RWPE1 (cell line): ENCODE results near the gene NFIX.

Experiments used
- CTCF ChIA-PET: fragments of 350-600 bp; sonication (Branson Sonifier 250); formaldehyde crosslinking; extraction: SDS; loops from one replicate; lab custom pipeline; 2021; lab: Yijun Ruan, JAX
- POLR2A ChIA-PET: fragments of 400-600 bp; formaldehyde crosslinking; extraction: SDS; loops from one replicate; lab custom pipeline; 2020; ENCODE audit warnings: antibody characterized with exemption; ENCODE audit not compliant: low non-redundant PET; lab: Yijun Ruan, JAX
- DNase-seq: peaks from one replicate; pipeline ENCODE4 v3.0.0; 2012; ENCODE audit warnings: low spot score
- H3K27ac ChIP-seq: fragments of 450-650 bp; 2 replicates; pipeline ENCODE4 v1.5.1; 2017
- TF ChIP-seq, protein P1 (sequence below): fragments of 450-650 bp; conservative IDR thresholded peaks from 2 replicates; pipeline ENCODE4 v1.5.1; 2017; ENCODE audit warnings: low read depth, mild to moderate bottlenecking

NFIX gene

DNA sequence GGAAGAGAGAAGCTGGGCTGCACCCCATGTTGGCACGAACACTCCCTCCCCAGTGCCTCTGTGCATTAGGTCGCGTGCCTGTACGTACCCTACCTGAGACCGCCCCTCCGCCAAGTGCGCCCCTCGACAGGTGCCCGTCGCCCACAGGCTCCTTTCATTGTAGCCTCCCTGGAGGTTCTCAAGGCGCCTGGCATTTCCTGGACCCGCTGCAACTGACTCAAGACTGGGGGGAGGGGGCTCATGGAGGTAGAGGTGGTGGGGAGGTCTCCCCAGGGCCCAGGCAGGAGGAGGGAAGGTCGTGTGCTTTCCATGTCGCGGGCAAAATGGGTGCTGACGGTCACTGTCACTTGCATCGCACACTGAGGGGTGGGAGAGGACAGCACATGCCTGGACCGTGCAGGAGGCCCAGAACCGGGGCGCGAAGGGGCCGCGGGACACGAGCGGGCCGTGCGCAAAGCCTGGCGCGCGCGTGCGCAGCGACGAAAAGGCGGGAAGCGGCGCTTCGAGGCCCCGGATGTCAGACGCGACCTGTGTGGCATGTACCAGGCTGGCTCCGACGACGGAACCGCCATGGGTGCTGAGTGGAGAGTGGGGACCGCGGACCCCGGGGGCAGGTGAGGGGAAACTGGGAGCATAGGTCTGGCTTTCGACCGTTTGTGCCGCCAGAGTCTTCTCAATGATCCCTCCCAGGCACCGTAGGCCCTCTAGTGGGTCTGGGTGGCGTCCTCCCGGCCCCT lies 16.5 kb downstream of the NFIX start:
- peak overlapping the region; percentile 98 for H3K27ac ChIP-seq
- DNase-seq, result no peak
- CTCF ChIA-PET, result interaction anchor here (1.7 kb wide), 1 partner anchor 10 kb away, joined by 4 read pairs; no protein-coding TSS in a partner anchor
- POLR2A ChIA-PET, result interaction anchor here (0.6 kb wide), 2 partner anchors 12 to 14 kb away, joined by 3 to 5 read pairs; no protein-coding TSS in a partner anchor
- TF ChIP-seq, protein P1, sequence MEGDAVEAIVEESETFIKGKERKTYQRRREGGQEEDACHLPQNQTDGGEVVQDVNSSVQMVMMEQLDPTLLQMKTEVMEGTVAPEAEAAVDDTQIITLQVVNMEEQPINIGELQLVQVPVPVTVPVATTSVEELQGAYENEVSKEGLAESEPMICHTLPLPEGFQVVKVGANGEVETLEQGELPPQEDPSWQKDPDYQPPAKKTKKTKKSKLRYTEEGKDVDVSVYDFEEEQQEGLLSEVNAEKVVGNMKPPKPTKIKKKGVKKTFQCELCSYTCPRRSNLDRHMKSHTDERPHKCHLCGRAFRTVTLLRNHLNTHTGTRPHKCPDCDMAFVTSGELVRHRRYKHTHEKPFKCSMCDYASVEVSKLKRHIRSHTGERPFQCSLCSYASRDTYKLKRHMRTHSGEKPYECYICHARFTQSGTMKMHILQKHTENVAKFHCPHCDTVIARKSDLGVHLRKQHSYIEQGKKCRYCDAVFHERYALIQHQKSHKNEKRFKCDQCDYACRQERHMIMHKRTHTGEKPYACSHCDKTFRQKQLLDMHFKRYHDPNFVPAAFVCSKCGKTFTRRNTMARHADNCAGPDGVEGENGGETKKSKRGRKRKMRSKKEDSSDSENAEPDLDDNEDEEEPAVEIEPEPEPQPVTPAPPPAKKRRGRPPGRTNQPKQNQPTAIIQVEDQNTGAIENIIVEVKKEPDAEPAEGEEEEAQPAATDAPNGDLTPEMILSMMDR, result no peak

DNA sequence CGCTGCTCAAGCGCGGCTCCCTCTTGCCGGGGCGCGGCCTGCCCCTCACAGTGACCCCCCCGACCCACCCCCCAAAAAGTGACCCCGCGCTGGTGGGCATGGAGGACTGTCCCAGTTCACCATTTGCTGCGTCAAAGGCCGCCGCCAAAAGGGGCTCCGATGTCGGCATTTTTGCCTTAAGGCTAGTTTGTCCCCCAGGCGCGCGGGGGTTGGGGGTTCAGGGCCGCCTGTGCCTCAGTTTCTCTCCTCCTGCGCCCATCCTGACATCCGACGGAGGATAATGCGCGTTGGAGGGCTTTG lies 17.1 kb downstream of the NFIX start:
- TF ChIP-seq, protein P1, result no peak
- H3K27ac ChIP-seq, result peak overlapping the region; percentile 98
- DNase-seq, result no peak
- POLR2A ChIA-PET, result no interaction called here
- CTCF ChIA-PET, result interaction anchor here (1.7 kb wide), 1 partner anchor 9 kb away, joined by 4 read pairs; no protein-coding TSS in a partner anchor

DNA sequence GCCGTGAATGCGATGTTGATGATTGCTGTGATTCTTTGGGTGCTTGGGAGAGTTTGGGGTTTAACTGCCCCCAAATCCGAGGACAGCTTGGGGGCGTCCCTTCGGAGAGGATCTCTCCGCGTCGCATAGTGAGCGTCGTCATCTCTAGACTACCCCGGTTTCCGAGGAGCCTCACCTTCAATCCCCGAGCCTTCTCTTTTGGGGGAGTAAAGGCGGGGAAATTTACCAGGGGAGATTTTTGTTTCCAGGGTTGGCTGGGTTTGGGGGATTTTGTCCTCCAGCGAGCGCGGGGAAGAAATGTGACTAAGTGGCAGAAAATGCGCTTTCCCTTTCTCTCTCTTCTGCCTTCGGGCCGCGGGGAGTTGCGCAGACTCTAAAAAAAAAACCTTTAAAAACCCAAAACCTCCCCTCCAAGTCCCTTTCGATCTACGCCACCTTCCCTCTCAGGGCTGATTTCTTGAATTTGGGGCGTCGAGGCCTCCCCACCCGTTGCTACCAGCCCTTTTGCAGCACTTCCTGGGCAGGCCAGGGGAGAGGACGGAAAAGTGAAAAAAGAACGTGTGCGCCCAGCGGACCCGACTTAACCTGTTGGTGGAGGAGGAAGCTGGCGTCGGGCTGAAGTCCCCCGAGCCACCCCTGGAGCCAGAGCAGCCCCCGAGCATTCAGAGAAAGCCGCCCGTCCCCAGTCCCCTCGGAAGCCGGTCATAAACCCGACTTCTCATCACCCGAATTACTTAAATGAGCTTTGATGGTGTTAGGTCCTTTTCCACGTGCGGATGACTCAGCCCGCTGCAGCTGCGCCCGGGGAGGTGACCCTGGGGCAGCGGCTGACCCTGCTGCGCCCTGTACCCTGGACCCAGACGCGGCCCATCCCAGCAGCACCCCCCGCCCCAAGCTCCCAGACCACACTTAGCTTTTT lies 17.7 kb downstream of the NFIX start:
- H3K27ac ChIP-seq, result peak overlapping the region; percentile 98
- DNase-seq, result peak; percentile 79
- TF ChIP-seq, protein P1, result no peak
- ChIA-PET CTCF (interaction anchor here (0.8 to 1.9 kb wide), 7 partner anchors 9 to 48 kb away, joined by 3 to 9 read pairs (median 4); no protein-coding TSS in a partner anchor), POLR2A (interaction anchor here (0.9 kb wide), 1 partner anchor 11 kb away, joined by 4 read pairs; no protein-coding TSS in a partner anchor)

DNA sequence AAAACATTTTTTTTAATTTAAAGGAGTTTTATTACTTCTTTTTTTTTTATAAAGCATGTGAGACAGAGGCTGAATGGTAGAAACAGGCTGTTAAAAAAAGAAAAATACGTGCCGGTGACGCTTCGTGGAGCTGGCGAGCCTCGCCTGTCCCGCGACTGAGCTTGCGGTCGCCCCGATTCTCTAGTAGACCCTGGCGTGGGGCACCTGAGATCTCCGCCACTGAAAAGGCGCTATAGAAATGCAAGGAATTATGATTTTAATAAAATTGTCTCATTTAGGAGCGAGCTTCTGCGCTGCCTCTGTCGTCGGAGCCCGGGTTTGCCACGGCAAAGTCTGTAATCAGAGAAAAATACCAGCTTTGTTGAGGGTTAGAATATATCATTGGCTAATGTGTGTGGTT lies 18.4 kb downstream of the NFIX start:
- no peak for DNase-seq
- TF ChIP-seq, protein P1, result no peak
- peak overlapping the region; percentile 98 for H3K27ac ChIP-seq
- ChIA-PET CTCF (interaction anchor here (0.8 to 1.9 kb wide), 7 partner anchors 8 to 48 kb away, joined by 3 to 9 read pairs (median 4); no protein-coding TSS in a partner anchor), POLR2A (interaction anchor here (0.9 kb wide), 1 partner anchor 11 kb away, joined by 4 read pairs; no protein-coding TSS in a partner anchor)

DNA sequence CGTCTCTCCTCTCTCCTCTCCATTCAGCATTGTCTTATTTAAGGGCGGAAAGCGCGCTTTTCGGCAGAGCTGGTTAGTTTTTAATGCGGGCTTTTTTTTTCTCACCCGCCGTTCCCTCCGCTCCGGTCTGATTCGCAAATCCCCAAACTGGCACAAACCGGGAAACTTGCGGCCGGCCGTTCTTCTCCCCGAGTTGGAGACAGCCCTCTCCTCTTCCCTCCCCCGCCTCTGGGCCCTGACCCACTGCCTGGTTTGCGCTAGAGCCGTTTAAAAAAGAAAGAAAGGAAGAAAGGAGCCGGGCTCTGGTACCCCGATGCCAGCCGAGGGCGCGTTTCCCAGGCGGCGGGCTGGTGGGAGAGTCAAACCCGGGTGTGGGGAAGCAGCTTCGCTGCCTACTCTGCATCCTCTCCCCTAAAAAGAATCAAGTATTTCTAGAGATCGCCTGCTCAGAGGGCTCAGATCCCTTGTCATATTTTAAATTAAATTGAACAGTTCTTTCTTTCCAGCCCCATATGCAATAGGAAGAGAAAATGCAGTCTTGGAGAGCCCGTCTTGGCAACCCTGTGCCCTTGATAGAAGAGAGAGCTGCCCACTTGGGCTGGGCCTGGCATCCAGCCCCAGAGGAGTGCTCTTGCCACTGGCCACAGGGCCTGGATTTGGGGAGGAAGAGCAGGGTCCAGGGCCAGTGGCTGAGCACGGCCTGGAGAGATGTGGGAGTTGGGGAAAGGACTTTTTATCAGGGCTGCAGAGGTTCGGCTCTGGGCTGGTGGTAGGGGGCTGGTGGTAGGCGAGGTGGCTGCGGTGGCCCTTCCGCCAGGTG lies 19.0 kb downstream of the NFIX start:
- TF ChIP-seq, protein P1, result no peak
- POLR2A ChIA-PET, result interaction anchor here (0.7 kb wide), 1 partner anchor 10 kb away, joined by 4 read pairs; no protein-coding TSS in a partner anchor
- CTCF ChIA-PET, result interaction anchor here (1.3 to 1.9 kb wide), 3 partner anchors 20 to 49 kb away, joined by 4 to 9 read pairs (median 5); no protein-coding TSS in a partner anchor
- H3K27ac ChIP-seq, result peak overlapping the region; percentile 98
- DNase-seq, result no peak
